GM19397 (cell line): Measurements from ENCODE around the gene FAM209A.
"Not testable (repeated sequence)": the region's sequence is repeated elsewhere in the genome, so short reads cannot be mapped to it uniquely, and the experiment has no call there.

Experiments used
- ATAC-seq: cut with Tn5 transposase; IDR thresholded peaks from one replicate; pipeline ENCODE4 v1.9.1; 2021; ENCODE audit warnings: mild to moderate bottlenecking, moderate library complexity; ENCODE audit not compliant: unreplicated experiment

Gene FAM209A

DNA sequence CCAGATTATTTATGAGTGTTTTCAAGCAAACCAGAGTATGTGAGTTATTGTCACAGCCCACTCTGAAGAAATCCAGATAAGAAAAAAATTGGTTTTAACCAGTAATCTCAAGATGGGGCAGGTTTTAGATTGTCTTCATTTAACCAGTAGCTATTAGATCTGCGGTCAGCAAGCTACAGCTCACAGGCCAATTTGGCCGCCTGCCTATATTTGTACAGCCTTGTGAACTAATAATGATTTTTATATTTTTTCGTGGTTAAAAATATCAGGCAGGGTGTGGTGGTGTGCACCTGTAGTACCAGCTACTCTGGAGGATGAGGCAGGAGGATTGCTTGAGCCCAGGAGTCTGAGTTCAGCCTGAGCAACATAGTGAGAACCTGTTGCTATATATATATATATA lies 13.5 kb downstream of the FAM209A start:
- ATAC-seq, result no peak

DNA sequence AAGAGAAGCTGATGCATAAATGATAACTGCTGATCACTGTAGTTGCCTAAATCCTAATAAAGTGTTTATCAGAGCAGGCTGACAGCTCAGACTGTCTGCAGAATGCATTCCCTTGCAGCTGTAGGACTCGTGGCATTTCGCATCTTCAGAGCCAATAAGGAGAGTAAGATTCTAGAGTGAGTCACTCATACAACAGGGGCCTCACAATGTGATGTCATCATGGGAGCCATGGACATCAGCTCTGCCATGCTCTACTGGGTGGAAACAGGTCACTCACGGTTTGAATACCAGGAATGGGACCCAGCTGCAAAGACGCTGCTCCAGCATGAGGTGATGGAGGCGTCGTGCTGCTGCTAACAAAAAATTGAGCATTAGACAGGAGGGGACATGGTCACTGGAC lies 15.9 kb downstream of the FAM209A start:
- no peak for ATAC-seq

DNA sequence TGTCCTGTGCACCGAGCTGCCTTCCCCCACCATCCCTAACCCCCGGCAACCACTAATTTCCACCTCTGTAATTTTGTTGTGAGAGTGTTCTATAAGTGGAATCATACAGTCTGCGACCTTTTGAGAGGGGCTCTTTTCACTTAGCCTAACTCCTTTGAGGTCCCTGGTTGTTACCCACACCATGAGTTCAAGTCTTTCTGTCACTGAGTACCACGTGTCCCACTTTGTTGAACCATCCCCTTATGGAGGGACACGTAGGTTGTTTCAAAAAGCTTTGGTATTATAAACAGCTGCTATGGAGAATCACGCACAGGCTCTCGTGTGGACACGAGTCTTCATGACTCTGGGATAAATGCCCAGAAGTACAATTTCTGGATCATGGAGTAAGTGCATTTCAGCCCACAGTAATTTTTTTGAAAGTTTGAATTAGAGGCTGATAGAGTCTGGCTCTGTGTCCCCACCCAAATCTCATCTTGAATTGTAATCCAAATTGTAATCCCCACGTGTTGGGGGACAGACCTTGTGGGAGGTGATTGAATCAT lies 18.0 kb downstream of the FAM209A start:
- no peak for ATAC-seq

DNA sequence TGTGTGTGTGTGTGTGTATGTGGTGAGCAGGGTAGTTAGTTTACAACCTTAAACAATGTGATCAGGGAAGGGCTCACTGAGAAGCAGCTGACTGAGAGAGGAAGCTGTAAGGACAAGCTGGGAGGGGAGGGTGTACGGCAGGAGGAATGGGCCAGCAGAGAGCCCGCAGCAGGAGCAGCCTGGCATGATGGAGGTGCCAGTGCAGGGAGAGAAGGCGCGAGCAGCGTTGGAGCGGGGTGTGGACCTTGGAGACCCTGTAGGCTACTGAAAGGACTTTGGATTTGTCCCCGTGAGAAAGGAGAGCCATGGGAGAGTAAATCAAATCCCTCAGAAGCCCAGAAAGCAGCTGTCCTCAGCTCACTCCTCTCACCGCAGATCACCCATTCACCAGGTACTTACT lies 27.0 kb downstream of the FAM209A start:
- no peak for ATAC-seq

DNA sequence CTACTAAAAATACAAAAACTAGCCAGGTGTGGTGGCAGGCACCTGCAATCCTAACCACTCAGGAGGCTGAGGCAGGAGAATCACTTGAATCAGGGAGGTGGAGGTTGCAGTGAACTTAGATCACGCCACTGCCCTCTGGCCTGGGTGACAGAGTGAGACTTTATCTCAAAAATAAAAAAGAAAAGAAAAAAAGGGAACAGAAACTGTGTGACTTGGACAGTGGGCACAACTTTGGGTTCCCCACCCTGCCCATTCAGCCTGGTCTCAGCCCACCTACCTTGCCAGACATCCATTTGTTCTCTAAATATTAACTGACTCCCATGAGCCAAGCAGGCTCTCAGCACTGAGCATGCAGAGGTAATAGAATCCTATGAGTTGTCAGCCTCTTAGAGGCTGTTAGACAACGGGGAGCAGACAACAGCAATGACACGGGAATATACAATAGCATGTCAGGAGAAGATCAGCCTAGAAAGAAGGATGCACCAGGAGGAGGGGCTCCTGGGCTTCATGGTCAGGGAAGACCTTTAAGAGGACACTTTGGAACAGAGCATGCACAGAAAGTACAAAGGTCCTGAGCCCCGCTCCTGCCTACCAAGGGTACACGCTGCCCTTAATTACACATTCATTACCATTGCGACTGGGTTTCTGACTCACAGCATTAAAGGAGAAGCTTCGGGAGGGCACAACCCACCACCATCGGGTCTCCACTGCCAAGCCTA lies 28.5 kb downstream of the FAM209A start:
- ATAC-seq, result no peak

DNA sequence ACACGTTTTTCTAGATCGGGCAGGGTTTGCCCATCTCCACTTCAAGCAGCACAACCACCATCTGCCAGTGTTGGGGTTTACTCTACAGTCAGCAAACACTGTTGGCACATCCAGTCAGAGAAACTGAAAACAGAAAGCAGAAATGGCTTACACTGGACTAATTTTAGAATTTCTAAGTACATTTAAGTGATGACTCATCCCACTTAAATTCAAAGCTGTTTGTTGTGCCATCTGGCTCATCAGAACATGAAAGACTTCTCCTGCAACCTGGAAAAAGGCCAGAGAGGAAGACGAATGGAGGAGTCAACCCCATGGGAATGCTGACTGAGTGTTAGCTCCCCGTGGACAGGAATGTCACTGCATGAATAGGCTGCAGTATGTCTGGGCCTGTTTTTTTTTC lies 30.3 kb downstream of the FAM209A start:
- ATAC-seq, result peak; percentile 78

DNA sequence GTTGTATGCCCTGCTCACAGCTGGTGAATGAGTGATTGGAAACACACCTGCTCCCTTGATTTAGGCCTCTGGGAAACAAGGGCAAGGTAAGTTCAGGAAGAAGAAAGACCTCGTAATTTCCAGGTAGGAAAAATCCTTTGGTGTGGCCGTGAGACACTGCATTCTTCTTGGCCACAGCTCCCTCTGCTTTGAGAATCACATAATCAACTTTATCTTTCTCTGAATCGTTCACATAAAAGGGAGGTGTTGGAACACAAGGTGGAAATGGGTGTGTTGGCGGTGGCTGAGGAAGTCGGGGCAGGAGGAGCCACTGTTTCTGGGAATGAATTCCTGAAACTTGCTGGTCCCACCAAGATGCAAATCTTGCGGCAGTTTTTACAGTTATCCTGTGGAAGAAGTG lies 34.4 kb downstream of the FAM209A start:
- no peak for ATAC-seq

DNA sequence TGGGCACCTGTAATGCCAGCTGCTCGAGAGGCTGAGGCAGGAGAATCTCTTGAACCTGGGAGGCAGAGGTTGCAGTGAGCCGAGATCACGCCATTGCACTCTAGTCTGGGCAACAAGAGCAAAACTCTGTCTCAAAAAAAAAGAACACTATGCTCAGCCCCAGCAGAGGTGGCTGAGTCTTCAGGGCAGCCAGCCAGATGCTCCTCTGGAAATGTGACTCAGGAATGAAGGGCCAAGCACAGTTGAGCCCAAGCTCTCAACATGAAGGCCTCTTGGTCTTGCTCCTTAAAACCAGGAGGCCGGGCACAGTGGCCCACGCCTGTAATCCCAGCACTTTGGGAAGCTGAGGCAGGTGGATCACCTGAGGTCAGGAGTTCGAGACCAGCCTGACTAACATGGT lies 40.0 kb downstream of the FAM209A start:
- not testable (repeated sequence) for ATAC-seq

DNA sequence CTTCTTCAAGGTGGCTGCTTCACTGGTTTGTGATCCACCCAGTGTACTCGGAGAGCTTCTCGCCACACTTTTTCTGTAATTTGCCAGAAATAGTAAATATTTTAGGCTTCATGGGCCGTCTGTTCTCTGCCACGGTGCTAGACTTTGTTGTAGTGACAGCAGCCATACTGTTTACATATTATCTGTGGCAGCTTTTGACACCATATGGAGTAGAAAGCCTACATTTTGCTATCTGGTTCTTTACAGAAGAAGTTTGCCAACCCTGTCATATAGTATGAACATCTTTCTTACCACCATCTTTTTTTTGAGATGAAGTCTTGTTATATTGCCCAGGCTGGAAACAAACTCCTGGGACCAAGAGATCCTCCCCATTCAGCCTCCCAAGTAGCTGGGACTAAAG lies 41.0 kb downstream of the FAM209A start:
- ATAC-seq, result no peak

DNA sequence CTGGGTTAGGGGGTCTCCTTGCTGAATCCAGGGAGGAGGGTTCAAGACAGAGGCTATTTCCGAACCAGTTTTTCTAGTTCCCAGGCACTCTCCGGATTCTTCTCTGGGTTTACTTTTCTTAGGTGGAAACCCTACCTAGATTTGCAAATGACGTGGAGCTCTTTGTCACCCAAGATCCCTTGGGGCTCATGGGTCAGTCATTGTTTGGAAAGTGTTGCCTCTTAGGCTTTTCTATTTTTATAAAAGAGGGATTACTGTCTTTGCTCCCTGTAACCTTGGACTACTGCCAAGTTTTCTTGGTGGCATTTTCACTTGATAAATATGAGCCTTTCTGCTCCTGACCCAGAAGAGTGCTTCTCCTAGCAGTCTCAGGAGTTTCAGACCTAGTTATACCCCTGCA lies 42.1 kb downstream of the FAM209A start:
- no peak for ATAC-seq

DNA sequence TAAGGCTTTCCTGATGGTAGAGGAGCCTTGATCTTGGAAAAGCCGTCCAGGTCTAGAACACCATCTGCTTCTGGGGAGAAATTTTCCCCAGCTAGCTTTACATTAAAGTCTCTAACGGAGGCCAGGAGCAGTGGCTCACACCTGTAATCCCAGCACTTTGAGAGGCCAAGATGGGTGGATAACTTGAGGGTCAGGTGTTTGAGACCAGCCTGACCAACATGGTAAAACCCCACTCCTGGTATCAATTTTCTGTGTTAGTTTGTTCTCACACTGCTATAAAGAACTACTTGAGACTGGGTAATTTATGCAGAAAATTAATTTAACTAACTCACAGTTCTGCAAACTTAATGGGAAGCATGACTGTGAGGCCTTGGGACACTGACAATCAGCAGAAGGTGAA lies 46.3 kb downstream of the FAM209A start:
- no peak for ATAC-seq

DNA sequence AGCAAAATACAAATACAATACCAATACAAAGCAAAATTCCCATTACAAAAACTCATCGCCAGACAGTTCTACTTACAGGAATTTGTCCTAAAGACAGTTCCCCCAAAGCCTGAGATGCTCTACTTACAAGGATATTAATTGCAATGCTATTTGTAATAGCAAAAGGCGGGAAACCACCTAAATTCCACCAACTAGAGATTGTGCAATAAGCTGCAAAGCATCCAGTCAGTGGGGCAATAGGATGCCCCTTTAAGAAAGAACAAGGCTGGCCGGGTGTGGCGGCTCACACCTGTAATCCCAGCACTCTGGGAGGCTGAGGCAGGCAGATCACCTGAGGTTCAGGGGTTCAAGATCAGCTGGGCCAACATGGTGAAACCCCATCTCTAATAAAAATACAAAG lies 47.6 kb downstream of the FAM209A start:
- no peak for ATAC-seq

DNA sequence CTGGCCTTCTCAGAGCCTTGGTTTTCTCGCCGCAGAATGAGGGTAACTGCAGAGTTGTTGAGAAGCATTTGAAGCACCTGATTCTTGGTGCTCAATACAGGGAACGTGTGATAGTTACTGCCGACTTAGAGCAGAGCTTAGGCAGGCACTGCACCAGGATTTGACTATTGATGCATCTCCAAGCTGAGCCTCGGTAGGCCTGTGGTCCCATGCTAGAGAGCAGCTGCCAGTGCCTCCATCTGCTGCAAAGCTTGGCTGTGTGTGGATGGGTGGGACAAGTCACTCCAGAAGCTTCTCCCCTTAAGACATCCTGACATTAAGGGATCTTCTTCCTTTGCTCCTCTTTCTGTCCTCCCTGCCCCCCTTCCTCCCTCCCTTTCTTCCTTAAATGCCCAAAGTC lies 49.4 kb downstream of the FAM209A start:
- ATAC-seq, result no peak

DNA sequence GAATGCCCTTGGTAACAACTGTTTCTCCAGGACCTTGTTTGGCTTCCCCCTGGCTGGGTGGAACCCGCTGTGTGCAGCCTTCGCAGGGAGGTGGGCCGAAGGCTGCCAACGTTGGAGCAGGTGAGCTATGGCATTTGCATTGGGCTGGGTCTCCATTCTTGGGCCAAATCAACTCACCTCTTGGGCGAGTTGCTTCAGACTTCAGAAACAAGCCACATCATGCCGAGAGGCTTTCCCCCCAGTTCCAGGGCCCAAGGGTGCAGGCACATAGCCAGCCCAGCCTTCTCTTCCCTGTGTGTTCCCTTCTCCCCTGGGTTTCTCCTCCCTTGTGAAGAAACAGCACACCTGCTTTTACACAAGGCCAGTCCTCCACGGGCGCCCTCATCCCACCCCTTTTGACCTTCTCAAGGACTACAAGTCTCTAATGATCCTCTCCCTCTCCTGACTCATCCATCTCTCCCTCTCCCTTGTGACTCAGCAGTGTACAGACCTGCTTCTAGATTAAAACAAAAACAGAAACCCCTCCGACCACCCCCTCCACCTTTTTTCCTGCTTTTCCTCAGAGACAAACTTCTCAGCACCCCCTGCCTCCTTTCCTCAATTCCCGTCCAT lies 50.1 kb downstream of the FAM209A start:
- no peak for ATAC-seq

DNA sequence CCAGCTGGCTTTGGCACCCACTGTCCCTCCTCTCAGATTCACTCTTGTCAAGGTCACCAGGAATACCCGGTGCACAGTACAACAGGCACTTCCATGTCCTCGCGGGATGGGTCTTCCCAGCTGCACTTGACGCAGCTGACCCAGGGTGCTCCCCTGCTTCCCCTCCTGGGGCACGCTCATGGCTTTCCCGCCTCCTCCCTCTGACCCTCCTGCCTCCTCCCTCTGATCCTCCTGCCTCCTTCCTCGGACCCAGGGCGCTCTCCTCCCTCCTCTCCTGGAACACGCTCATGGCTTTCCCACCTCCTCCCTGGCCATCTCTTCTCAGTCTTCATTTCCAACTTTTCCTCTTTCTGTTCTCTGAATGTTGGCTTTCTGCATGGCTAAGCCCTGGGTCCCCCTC lies 50.6 kb downstream of the FAM209A start:
- ATAC-seq, result no peak
